Endothelial cell of umbilical vein (primary cell): ENCODE results near the gene HAUS6.
"Not testable (repeated sequence)": the region's sequence is repeated elsewhere in the genome, so short reads cannot be mapped to it uniquely, and the experiment has no call there.

Experiments
- CTCF ChIP-seq, 2 donors: IDR thresholded peaks; 1 replicate in 1 of 2; 2 replicates in 1 of 2; pipeline ENCODE4 v1.5.1; 2011; ENCODE audit warnings: low read length in 2 of 2, mild to moderate bottlenecking in 2 of 2, moderate library complexity in 2 of 2, control low read depth in 1 of 2, inconsistent platforms in 1 of 2, low read depth in 1 of 2; ENCODE audit not compliant: insufficient read depth in 1 of 2; ENCODE audit errors: extremely low read depth in 1 of 2
- EZH2 ChIP-seq: IDR thresholded peaks from 2 replicates; pipeline ENCODE4 v1.6.1; 2012; ENCODE audit warnings: borderline replicate concordance, low read depth, mild to moderate bottlenecking, moderate library complexity, low read length, inconsistent platforms; ENCODE audit not compliant: severe bottlenecking
- POLR2A ChIP-seq: IDR thresholded peaks from 2 replicates; pipeline ENCODE4 v1.6.1; 2012; ENCODE audit warnings: low read depth, mild to moderate bottlenecking, control low read depth, low read length

GRCh38 chr9:19152160-19152498, 49.4 kb upstream of the HAUS6 start:
- TF ChIP-seq CTCF (IDR thresholded peaks at IDR 0.05; ENCODE audit: extremely low read depth in 1 of 2, insufficient read depth in 1 of 2, low read depth in 1 of 2, low read length in 2 of 2); POLR2A; EZH2: not testable (repeated sequence)
